Measurements from ENCODE around the gene VPS39.
"Not testable (repeated sequence)": the region's sequence is repeated elsewhere in the genome, so short reads cannot be mapped to it uniquely, and the experiment has no call there.

Gene VPS39

GRCh38 chr15:42207674-42208579 lies at the start of gene VPS39:
Gene VPS39, minus strand, starts transcription at chr15:42208304. Its CDS starts 151 bp downstream, at chr15:42208153.
- in situ Hi-C loops (cut with MboI; ENCODE audit: low sequenced_read_pairs) = no loop called here

GRCh38 chr15:42253300-42253699 lies 45.2 kb upstream of the VPS39 start:
- in situ Hi-C loops (cut with MboI; ENCODE audit: low sequenced_read_pairs) = no loop called here

- in situ Hi-C loops (cut with MboI; ENCODE audit: low sequenced_read_pairs) = no loop called here
These were observed 32.7 kb upstream of the VPS39 start for GRCh38 chr15:42240823-42241222.

GRCh38 chr15:42239528-42240182 lies 31.6 kb upstream of the VPS39 start:
- in situ Hi-C loops (cut with MboI; ENCODE audit: low sequenced_read_pairs) = no loop called here

- in situ Hi-C loops (cut with MboI; ENCODE audit: low sequenced_read_pairs) = no loop called here
These were observed 25.0 kb upstream of the VPS39 start for GRCh38 chr15:42233107-42233506.

GRCh38 chr15:42232606-42233005 lies 24.5 kb upstream of the VPS39 start:
- in situ Hi-C loops (cut with MboI; ENCODE audit: low sequenced_read_pairs) = no loop called here

GRCh38 chr15:42231088-42231487 lies 23.0 kb upstream of the VPS39 start:
- in situ Hi-C loops (cut with MboI; ENCODE audit: low sequenced_read_pairs) = no loop called here

GRCh38 chr15:42228981-42229380 lies 20.9 kb upstream of the VPS39 start:
- in situ Hi-C loops (cut with MboI; ENCODE audit: low sequenced_read_pairs) = not testable (repeated sequence)

- in situ Hi-C loops (cut with MboI; ENCODE audit: low sequenced_read_pairs) = no loop called here
These were observed 19.9 kb upstream of the VPS39 start for GRCh38 chr15:42228036-42228435.

GRCh38 chr15:42226648-42227047 lies 18.5 kb upstream of the VPS39 start:
- in situ Hi-C loops (cut with MboI; ENCODE audit: low sequenced_read_pairs) = no loop called here

GRCh38 chr15:42220216-42220615 lies 12.1 kb upstream of the VPS39 start:
- in situ Hi-C loops (cut with MboI; ENCODE audit: low sequenced_read_pairs) = no loop called here

- in situ Hi-C loops (cut with MboI; ENCODE audit: low sequenced_read_pairs) = no loop called here
These were observed 11.0 kb upstream of the VPS39 start for GRCh38 chr15:42218953-42219592.

- in situ Hi-C loops (cut with MboI; ENCODE audit: low sequenced_read_pairs) = no loop called here
These were observed 9.5 kb upstream of the VPS39 start for GRCh38 chr15:42217568-42217967.

- in situ Hi-C loops (cut with MboI; ENCODE audit: low sequenced_read_pairs) = no loop called here
These were observed 8.1 kb upstream of the VPS39 start for GRCh38 chr15:42215913-42216829.

GRCh38 chr15:42214600-42214999 lies 6.5 kb upstream of the VPS39 start:
- in situ Hi-C loops (cut with MboI; ENCODE audit: low sequenced_read_pairs) = no loop called here

- in situ Hi-C loops (cut with MboI; ENCODE audit: low sequenced_read_pairs) = no loop called here
These were observed 5.4 kb upstream of the VPS39 start for GRCh38 chr15:42213511-42213910.

- in situ Hi-C loops (cut with MboI; ENCODE audit: low sequenced_read_pairs) = no loop called here
These were observed 2.6 kb upstream of the VPS39 start for GRCh38 chr15:42210696-42211095.

- in situ Hi-C loops (cut with MboI; ENCODE audit: low sequenced_read_pairs) = no loop called here
These were observed 1.7 kb downstream of the VPS39 start for GRCh38 chr15:42206406-42206805.

- in situ Hi-C loops (cut with MboI; ENCODE audit: low sequenced_read_pairs) = no loop called here
These were observed 4.2 kb downstream of the VPS39 start for GRCh38 chr15:42203891-42204290.

- in situ Hi-C loops (cut with MboI; ENCODE audit: low sequenced_read_pairs) = no loop called here
These were observed 5.5 kb downstream of the VPS39 start for GRCh38 chr15:42202653-42203052.

- in situ Hi-C loops (cut with MboI; ENCODE audit: low sequenced_read_pairs) = no loop called here
These were observed 6.3 kb downstream of the VPS39 start for GRCh38 chr15:42201801-42202200.

All from HL-60/S4 treated with phorbol 12-myristate 13-acetate at 8.2 ng/mL for 4 days and 3 days (cell line).